Muscle layer of duodenum (tissue), 2 donors: ENCODE results near the gene C6orf89.
A peak's percentile ranks its signal among the peaks of the same experiment; 100 is the strongest.

Experiments
- H3K27ac ChIP-seq: one replicate; pipeline ENCODE4 v1.7.0; 2013; ENCODE audit warnings: mild to moderate bottlenecking, low read length
- H3K27me3 ChIP-seq: one replicate; pipeline ENCODE4 v1.7.0; 2013; ENCODE audit warnings: low read depth, mild to moderate bottlenecking, control low read depth, low read length
- H3K36me3 ChIP-seq, 2 donors: one replicate each; pipeline ENCODE4 v1.7.0; 2013; ENCODE audit warnings: low read length in 2 of 2, control low read depth in 1 of 2, mild to moderate bottlenecking in 1 of 2; ENCODE audit not compliant: insufficient read depth in 2 of 2, control insufficient read depth in 1 of 2
- H3K4me1 ChIP-seq, 2 donors: one replicate each; pipeline ENCODE4 v1.7.0; 2013; ENCODE audit warnings: low read length in 2 of 2, mild to moderate bottlenecking in 2 of 2, control low read depth in 1 of 2, moderate library complexity in 1 of 2; ENCODE audit not compliant: insufficient read depth in 2 of 2, control insufficient read depth in 1 of 2
- H3K4me3 ChIP-seq, 2 donors: one replicate each; pipeline ENCODE4 v1.7.0; 2013; ENCODE audit warnings: low read length in 2 of 2, low read depth in 1 of 2, mild to moderate bottlenecking in 1 of 2
- H3K9me3 ChIP-seq, 2 donors: one replicate each; pipeline ENCODE4 v1.7.0; 2013; ENCODE audit warnings: low read length in 2 of 2, control low read depth in 1 of 2, mild to moderate bottlenecking in 1 of 2; ENCODE audit not compliant: control insufficient read depth in 1 of 2
- donor health status: healthy.

Gene C6orf89, protein sequence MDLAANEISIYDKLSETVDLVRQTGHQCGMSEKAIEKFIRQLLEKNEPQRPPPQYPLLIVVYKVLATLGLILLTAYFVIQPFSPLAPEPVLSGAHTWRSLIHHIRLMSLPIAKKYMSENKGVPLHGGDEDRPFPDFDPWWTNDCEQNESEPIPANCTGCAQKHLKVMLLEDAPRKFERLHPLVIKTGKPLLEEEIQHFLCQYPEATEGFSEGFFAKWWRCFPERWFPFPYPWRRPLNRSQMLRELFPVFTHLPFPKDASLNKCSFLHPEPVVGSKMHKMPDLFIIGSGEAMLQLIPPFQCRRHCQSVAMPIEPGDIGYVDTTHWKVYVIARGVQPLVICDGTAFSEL

GRCh38 chr6:36885461-36886401, at the start of gene C6orf89:
Gene C6orf89, plus strand, starts transcription at chr6:36885952. Its CDS starts 13,493 bp downstream, at chr6:36899445.
- Histone ChIP-seq H3K27me3 (no peaks in the 10 kb centered on the region), H3K4me1 (peaks cover 9 to 30% of the 10 kb centered on the region in 2 donors), H3K36me3 (no peaks in the 10 kb centered on the region), H3K9me3 (no peaks in the 10 kb centered on the region), H3K4me3 (peak within 1 kb of the TSS; percentile 87 to 89), H3K27ac (peak within 1 kb of the TSS; percentile 91)

DNA sequence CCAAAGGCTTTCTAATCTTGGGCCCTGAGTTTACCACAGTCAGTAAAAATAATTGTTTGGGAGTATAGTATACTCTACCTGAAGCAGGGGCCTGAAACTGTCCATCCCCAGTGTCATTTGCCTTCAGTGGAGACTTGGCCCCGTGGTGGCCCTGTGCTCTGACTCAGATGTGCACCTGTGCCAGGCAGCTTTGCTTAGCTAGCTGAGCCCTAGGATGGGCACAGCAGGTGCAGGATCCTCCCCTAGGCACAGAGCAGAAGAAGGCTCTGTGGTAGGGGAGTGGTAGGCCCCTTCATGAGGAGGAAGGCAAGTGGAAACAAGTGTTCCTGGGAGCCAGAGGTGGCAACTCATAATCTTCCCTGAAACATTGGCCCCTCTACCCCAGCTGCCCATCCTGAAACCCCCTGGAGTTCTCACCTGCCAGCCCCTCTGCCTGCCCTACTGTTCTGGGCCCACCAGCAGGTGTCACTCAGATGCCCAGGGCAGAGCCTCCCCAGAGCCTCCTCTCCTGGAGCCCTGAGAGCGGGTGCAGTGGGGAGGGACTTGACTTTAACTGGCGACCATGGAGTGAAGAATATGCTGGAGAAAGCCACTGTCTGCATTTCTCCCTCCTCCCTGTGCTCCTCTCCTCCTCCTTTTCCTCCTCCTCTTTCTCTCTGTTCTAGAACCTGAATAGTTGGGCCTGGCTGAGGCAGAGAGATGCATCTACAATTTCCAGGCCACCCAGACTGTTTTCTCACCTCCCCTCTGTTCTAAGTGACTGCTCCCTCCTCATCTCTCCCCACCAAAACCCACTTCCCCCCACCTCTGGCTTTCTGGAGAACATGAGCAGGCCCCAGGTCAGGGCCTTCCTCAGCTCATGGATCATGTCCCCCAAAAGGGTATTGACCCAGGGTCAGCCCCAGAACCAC, 49.4 kb upstream of the C6orf89 start:
- Histone ChIP-seq H3K27ac (no peak overlapping the region), H3K27me3 (peaks cover 20% of the 10 kb centered on the region), H3K9me3 (no peaks in the 10 kb centered on the region)

DNA sequence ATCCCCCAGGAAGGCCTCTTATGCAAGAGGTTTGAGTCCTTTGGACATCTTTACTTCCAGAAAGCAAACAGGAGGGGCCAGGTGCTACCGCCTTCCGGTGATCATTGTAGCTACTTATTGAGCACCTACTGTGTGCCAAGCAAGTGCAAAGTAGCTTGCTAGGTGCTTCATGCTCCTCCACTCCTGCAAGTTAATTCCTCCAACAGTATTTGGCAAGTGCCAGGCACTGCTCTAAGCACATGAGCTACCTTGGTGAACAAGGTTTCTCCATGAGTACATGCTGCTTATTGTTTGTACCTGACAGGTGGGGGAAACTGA, 48.8 kb upstream of the C6orf89 start:
- H3K4me1 ChIP-seq = peaks cover 0 to 21% of the 10 kb centered on the region in 2 donors
- H3K27me3 ChIP-seq = peaks cover 20% of the 10 kb centered on the region
- no peak overlapping the region for H3K27ac ChIP-seq

More for the DNA sequence above, 49.4 kb upstream of the C6orf89 start:
- Histone ChIP-seq H3K4me1 (peaks cover 0 to 21% of the 10 kb centered on the region in 2 donors), H3K36me3 (no peaks in the 10 kb centered on the region), H3K4me3 (no peak overlapping the region)

DNA sequence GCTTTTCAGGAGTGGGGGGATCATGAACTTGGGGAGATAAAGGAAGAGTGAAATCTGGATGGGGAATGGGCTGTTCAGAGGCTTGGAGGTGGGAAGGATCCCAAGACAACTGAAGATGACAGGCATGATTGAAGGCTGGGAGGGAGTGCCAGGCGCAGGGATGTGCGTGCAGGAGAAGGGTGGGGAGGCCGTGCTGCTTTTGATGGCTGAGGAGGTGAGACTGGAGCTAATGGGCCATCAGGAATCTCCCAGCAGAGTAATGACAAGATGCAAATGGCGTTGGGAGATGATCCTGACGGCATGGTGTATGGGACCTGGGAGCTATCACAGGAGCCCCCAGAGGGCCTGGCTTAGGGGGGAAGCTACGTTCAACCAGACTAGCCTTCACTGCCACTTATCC, 48.1 kb upstream of the C6orf89 start:
- Histone ChIP-seq H3K36me3 (no peaks in the 10 kb centered on the region), H3K4me1 (peaks cover 0 to 21% of the 10 kb centered on the region in 2 donors), H3K27me3 (peaks cover 20% of the 10 kb centered on the region), H3K4me3 (no peak overlapping the region), H3K9me3 (no peaks in the 10 kb centered on the region), H3K27ac (no peak overlapping the region)

More for the DNA sequence above, 48.8 kb upstream of the C6orf89 start:
- Histone ChIP-seq H3K4me3 (no peak overlapping the region), H3K36me3 (no peaks in the 10 kb centered on the region), H3K9me3 (no peaks in the 10 kb centered on the region)

GRCh38 chr6:36838896-36839748, 46.6 kb upstream of the C6orf89 start, which contains the start of gene CPNE5:
Gene CPNE5, minus strand, starts transcription at chr6:36839444. Its CDS starts 67 bp downstream, at chr6:36839377.
- Histone ChIP-seq H3K4me1 (peaks cover 0 to 21% of the 10 kb centered on the region in 2 donors), H3K27ac (no peak within 1 kb of the TSS)

GRCh38 chr6:36839749-36840431, 45.9 kb upstream of the C6orf89 start:
- Histone ChIP-seq H3K27me3 (peaks cover 20% of the 10 kb centered on the region), H3K27ac (no peak overlapping the region), H3K4me1 (peaks cover 0 to 21% of the 10 kb centered on the region in 2 donors), H3K4me3 (peak overlapping the region; percentile 37 to 66), H3K36me3 (no peaks in the 10 kb centered on the region), H3K9me3 (no peaks in the 10 kb centered on the region)

More at GRCh38 chr6:36838896-36839748, 46.6 kb upstream of the C6orf89 start, which contains the start of gene CPNE5:
- H3K27me3 ChIP-seq = peaks cover 20% of the 10 kb centered on the region
- no peaks in the 10 kb centered on the region for H3K9me3 ChIP-seq
- no peaks in the 10 kb centered on the region for H3K36me3 ChIP-seq
- H3K4me3 ChIP-seq = peak within 1 kb of the TSS; percentile 37 to 66

DNA sequence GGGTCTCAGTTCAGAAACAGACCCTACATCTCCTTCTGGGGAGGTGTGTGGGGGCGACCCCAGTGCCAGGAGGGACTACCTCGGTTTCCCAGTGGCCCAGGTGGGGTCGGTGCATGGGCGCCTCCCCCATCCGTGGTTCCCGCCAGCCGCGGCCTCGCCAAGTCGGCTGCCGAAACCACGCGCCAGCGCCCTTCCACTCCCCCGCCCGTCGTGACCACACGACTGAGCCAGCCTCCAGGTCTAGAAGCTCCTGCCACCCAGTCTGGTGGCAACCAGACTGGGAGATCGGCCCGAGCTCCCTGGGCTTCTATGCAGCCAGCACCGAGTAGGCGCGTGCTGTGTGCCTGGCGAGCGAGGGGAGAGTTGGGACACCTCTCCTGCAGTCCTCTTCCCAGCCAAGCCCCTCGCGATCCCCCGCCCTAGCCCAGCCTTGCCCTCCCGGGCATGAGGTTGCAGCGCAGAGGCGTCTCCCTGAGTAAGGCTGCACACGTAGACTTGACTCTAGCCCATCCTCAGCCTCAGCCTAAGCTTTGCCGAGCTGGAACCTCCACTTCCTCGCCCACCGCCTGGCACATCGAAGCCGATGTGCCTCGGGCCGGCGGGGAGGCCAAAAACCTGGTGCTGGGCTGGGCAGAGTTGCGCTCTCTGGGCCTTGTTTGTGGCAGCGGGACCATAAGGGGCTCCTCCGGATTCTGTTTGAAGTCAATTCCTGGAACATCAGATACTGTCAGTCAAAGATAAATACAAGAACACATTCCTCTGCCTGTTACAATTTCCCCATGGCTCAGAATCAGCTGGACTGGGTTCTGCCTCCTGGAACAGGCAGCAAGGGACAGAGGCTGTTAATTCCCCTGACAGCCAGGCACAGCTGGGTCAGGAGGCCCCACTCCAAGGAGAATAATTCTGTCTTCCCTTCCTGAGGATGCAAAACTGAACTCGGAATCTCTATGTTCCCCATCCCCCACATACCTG, 45.0 kb upstream of the C6orf89 start:
- Histone ChIP-seq H3K4me1 (peaks cover 0 to 21% of the 10 kb centered on the region in 2 donors), H3K27ac (no peak overlapping the region), H3K9me3 (no peaks in the 10 kb centered on the region), H3K4me3 (peak overlapping the region; percentile 37 to 66), H3K27me3 (peaks cover 20% of the 10 kb centered on the region), H3K36me3 (no peaks in the 10 kb centered on the region)

DNA sequence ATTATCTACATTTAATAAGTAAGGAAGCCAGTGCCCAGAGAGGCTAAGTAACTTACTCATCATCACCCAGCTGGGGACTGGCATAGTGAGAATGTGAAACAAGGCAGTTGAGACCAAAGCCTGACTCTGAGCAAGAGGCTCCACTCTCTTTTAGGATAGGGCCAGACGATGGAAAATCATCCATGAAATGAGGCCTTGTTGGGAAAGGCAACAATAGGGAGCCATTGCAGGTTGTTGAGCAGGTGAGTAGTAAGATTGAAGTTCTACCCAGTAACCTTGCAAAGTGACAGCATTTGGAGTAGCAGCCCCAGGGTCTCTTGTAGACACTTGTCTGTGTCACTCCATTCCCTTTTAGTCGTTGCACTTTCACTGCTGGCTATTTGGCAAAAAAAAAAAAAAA, 44.0 kb upstream of the C6orf89 start:
- Histone ChIP-seq H3K36me3 (no peaks in the 10 kb centered on the region), H3K27me3 (peaks cover 20% of the 10 kb centered on the region), H3K27ac (no peak overlapping the region), H3K4me1 (peaks cover 0 to 21% of the 10 kb centered on the region in 2 donors), H3K9me3 (no peaks in the 10 kb centered on the region), H3K4me3 (no peak overlapping the region)

DNA sequence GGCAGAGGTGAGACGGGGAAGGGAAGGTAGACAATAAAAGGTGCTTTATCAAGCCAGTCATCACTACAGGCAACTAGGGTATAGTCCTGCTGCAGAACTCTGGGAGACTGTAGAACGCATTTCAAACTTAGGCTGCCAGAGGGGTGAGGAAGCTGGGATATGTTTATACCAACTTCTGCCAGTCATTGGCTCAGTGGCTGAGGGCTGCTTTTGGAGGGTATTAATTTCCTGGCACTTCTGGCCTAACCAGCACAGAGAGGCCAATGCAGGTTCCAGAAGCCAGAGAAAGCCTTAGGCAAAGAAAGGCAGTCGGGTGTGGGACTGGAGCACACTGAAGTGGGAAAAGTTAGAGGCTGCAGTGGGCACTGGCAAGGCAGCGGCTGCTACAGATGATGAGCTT, 42.6 kb upstream of the C6orf89 start:
- H3K36me3 ChIP-seq = no peaks in the 10 kb centered on the region
- H3K27ac ChIP-seq = no peak overlapping the region

More for the DNA sequence above, 42.6 kb upstream of the C6orf89 start:
- Histone ChIP-seq H3K4me3 (no peak overlapping the region), H3K4me1 (peaks cover 0 to 21% of the 10 kb centered on the region in 2 donors), H3K27me3 (peaks cover 17% of the 10 kb centered on the region), H3K9me3 (no peaks in the 10 kb centered on the region)
